ENCODE results near the gene TJP3. TPM values are rescaled to one million over a fixed set of nuclear protein-coding genes. Genes with fewer than 3 reads are reported as not detected.

Gene TJP3
- total and polyA plus RNA-seq, 8 donors = 31.9 to 204 (median 94.1) TPM

GRCh38 chr19:3690551-3691371 lies 17.4 kb upstream of the TJP3 start:
- WGBS, 5 donors = 86 to 93% (median 92%) methylated on average over 31 of the region's 31 CpGs
- peaks cover 0 to 24% (median 13%) of the 10 kb centered on the region in 4 donors for H3K36me3 ChIP-seq
- H3K4me3 ChIP-seq = no peak overlapping the region

GRCh38 chr19:3691372-3691716 lies 16.8 kb upstream of the TJP3 start:
- intact Hi-C loops (cut with DNase I; ENCODE audit: low total_unique reads) = no loop called here
- H3K27me3 ChIP-seq = no peaks in the 10 kb centered on the region
- no peaks in the 10 kb centered on the region for H3K9me3 ChIP-seq
- peak overlapping the region in 1 of 5 donors; percentile 76 for H3K27ac ChIP-seq
- TF ChIP-seq CTCF (IDR thresholded peaks at IDR 0.05) (no peak), POLR2A (IDR thresholded peaks at IDR 0.05) (no peak), POLR2AphosphoS5 (IDR thresholded peaks at IDR 0.05) (no peak), EP300 (IDR thresholded peaks at IDR 0.05) (no peak)
- H3K4me3 ChIP-seq = no peak overlapping the region
- peaks cover 19 to 63% (median 42%) of the 10 kb centered on the region in 4 donors for H3K4me1 ChIP-seq
- DNase-seq = no peak
- 85 to 93% (median 88%) methylated on average over 14 to 16 of the region's 16 CpGs for WGBS, 5 donors
- peaks cover 0 to 29% (median 17%) of the 10 kb centered on the region in 4 donors for H3K36me3 ChIP-seq

More at GRCh38 chr19:3690551-3691371, 17.4 kb upstream of the TJP3 start:
- Histone ChIP-seq H3K27me3 (no peaks in the 10 kb centered on the region), H3K4me1 (peaks cover 21 to 61% (median 40%) of the 10 kb centered on the region in 4 donors), H3K9me3 (no peaks in the 10 kb centered on the region), H3K27ac (no peak overlapping the region)
- no peak for DNase-seq
- intact Hi-C loops (cut with DNase I; ENCODE audit: low total_unique reads) = no loop called here
- no peak for TF ChIP-seq POLR2AphosphoS5 (IDR thresholded peaks at IDR 0.05)
- TF ChIP-seq EP300 (IDR thresholded peaks at IDR 0.05) = no peak

- intact Hi-C loops (cut with DNase I; ENCODE audit: low total_unique reads) = no loop called here
- WGBS, 5 donors = 95 to 96% (median 95%) methylated on average over 12 to 18 of the region's 18 CpGs
- Histone ChIP-seq H3K27ac (peak overlapping the region in 1 of 5 donors; percentile 76), H3K4me3 (no peak overlapping the region), H3K4me1 (peaks cover 15 to 62% (median 42%) of the 10 kb centered on the region in 4 donors), H3K27me3 (no peaks in the 10 kb centered on the region), H3K9me3 (no peaks in the 10 kb centered on the region), H3K36me3 (peaks cover 0 to 29% (median 17%) of the 10 kb centered on the region in 4 donors)
- DNase-seq = no peak
- TF ChIP-seq POLR2AphosphoS5 (IDR thresholded peaks at IDR 0.05) (no peak), POLR2A (IDR thresholded peaks at IDR 0.05) (no peak), EP300 (IDR thresholded peaks at IDR 0.05) (no peak), CTCF (IDR thresholded peaks at IDR 0.05) (no peak)
These were observed 16.5 kb upstream of the TJP3 start for GRCh38 chr19:3691726-3692125.

- intact Hi-C loops (cut with DNase I; ENCODE audit: low total_unique reads) = no loop called here
- no peaks in the 10 kb centered on the region for H3K27me3 ChIP-seq
- H3K36me3 ChIP-seq = peaks cover 0 to 29% (median 17%) of the 10 kb centered on the region in 4 donors
- H3K27ac ChIP-seq = peak overlapping the region in 2 of 5 donors; percentile 51 to 76
- TF ChIP-seq POLR2A (IDR thresholded peaks at IDR 0.05) (no peak), POLR2AphosphoS5 (IDR thresholded peaks at IDR 0.05) (no peak), CTCF (IDR thresholded peaks at IDR 0.05) (peak in 5 of 7 experiments; percentile 34 to 61 (median 36)), EP300 (IDR thresholded peaks at IDR 0.05) (no peak)
- peaks cover 14 to 62% (median 39%) of the 10 kb centered on the region in 4 donors for H3K4me1 ChIP-seq
- H3K4me3 ChIP-seq = no peak overlapping the region
- WGBS, 5 donors = 83 to 93% (median 88%) methylated on average over 24 to 25 of the region's 25 CpGs
- H3K9me3 ChIP-seq = no peaks in the 10 kb centered on the region
- no peak for DNase-seq
These were observed 15.8 kb upstream of the TJP3 start for GRCh38 chr19:3692141-3693024.
